ENCODE results near the gene OSGIN1.

Gene OSGIN1

DNA sequence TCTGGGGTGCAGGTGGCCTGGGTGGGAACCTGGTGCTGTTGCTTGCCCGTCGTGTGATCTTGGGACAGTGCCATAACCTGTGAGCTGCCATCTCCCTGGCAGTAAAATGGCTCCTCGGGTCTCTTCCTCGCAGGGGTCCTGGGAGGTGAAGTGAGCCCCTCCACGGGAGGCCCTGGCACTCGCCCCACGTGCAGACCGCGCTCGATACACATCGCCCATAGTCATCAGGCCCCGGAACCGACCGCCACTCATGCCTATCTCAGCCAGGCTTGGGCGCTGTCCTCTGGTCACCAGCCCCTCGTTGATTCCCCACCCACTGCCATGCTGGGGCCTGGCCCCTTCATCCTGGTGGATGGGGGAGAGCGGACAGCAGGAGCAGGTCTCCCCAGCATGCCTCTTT is 21.5 kb upstream of the OSGIN1 start:
- TF ChIP-seq GATA1 (IDR thresholded peaks at IDR 0.05; ENCODE audit: low read depth, low read length) = no peak
- no peak for TF ChIP-seq POLR2A (IDR thresholded peaks at IDR 0.05; ENCODE audit: low read length)
- DNase-seq = no peak

- no peak for DNase-seq
- no peak for TF ChIP-seq GATA1 (IDR thresholded peaks at IDR 0.05; ENCODE audit: low read depth, low read length)
- no peak for TF ChIP-seq POLR2A (IDR thresholded peaks at IDR 0.05; ENCODE audit: low read length)
Measured at GRCh38 chr16:83932304-83932703, 20.7 kb upstream of the OSGIN1 start.

- TF ChIP-seq POLR2A (IDR thresholded peaks at IDR 0.05; ENCODE audit: low read length) (no peak), GATA1 (IDR thresholded peaks at IDR 0.05; ENCODE audit: low read depth, low read length) (no peak)
- no peak for DNase-seq
Measured at GRCh38 chr16:83932955-83933673, 19.9 kb upstream of the OSGIN1 start.

DNA sequence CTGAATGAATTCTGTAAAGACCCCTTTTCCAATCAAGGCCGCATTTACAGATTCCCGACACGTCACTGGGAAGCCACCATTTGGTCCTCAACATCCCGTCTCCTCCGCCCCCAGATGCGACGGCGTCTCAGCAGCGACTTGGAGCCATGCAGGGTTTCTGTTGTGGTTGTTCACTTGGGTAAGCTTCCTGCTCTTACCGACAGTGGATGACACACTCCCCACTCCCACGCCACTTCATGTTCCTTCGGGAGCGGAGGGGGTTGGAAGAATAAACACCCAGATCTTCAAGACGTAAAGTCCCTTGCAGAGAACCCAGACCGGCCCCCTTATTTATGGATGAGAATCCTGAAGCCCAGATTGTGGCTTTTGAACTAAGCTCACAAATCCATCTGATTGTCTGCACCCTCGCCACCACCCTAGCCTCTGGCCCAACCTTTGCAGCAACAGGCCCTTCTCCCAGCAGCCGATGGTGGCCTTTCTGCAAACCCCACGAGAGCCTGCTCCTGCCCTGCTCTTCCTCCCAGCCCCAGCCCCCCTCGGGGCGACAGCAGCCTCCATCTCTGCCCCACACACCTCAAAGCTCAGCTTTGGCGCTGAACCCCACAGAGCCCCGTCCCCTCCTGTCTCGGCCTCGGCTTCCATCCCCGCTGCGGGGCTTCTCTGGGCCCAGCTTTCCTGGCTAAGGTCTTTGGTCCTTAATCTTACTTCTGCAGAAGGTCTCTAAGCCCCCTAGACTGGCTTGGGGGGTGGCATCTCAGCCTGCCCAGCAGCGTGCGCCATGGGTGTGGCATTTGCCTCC is 19.0 kb upstream of the OSGIN1 start:
- TF ChIP-seq GATA1 (IDR thresholded peaks at IDR 0.05; ENCODE audit: low read depth, low read length) = no peak
- TF ChIP-seq POLR2A (IDR thresholded peaks at IDR 0.05; ENCODE audit: low read length) = no peak
- DNase-seq = no peak

- TF ChIP-seq POLR2A (IDR thresholded peaks at IDR 0.05; ENCODE audit: low read length) = no peak
- no peak for TF ChIP-seq GATA1 (IDR thresholded peaks at IDR 0.05; ENCODE audit: low read depth, low read length)
- DNase-seq = no peak
Measured at GRCh38 chr16:83934684-83934977, 18.4 kb upstream of the OSGIN1 start.

DNA sequence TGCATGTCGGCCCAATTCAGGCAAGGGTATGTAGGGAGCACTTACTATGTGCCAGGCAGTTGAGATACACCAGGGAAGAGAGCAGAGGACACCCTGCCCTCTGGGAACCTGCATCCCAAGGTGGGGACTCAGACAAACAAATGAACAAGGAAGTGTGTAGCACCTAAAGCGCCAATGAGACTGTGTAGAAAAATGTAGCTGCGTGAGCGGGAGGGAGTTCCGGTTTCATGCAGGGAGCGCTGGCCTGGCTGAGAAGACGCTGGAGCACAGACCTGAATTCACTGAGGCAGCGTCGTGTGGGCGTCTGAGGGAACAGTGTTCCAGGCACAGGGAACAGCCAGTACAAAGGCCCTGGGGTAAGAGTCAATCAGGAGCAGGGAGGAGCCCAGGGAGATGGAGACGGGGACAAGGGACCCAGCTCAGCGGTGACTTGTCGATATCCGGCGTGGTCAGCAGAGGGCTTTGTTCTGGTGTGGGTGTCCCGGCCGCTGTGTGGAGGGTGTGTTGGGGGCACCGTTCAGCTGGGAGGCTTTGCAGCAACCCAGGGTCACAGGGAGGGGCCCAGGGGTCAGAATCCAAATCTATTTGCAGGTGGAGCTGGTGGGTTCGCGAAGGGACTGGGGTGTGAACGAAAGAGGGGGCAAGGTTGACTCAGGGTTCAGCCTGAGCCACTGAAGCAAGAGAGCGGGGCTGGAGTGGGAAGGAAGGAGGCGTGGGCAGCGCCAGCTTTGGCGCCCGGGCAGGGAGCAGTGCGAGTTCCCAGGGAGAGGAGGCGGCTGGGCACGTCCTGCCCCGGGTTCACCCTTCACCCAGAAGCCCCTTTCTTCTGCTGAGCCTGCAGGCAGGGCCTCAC is 17.8 kb upstream of the OSGIN1 start:
- no peak for DNase-seq
- no peak for TF ChIP-seq GATA1 (IDR thresholded peaks at IDR 0.05; ENCODE audit: low read depth, low read length)
- no peak for TF ChIP-seq POLR2A (IDR thresholded peaks at IDR 0.05; ENCODE audit: low read length)

- no peak for DNase-seq
- TF ChIP-seq GATA1 (IDR thresholded peaks at IDR 0.05; ENCODE audit: low read depth, low read length) = no peak
- no peak for TF ChIP-seq POLR2A (IDR thresholded peaks at IDR 0.05; ENCODE audit: low read length)
Measured at GRCh38 chr16:83935858-83936255, 17.2 kb upstream of the OSGIN1 start.

DNA sequence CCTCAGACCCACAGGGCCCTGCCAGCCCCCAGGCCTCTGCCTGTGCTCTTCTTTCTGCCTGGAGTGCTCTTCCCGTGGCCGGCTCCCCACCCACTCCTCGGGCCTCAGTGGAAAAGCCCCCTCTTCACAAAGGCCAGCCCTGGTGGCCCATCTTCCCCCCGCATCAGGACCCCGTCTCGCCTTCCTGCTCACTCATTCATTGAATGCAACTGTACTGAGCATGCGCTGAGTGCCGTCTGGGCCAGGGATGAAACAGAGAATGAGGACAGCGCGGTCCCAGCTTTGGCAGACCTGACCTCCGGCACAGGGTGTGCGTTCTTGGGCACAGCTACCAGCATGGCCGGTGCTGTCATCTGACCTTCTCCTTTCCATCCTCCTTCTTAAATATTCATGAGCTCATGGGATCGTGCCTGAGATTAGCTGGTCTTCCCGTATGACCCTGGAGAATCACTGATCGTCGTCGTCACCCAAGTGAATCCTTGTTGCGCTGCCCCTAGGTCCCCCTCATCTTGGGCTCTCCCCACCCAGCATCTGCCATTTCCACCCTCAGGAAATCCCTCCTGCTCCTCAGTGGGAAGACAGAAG is 16.4 kb upstream of the OSGIN1 start:
- TF ChIP-seq GATA1 (IDR thresholded peaks at IDR 0.05; ENCODE audit: low read depth, low read length) (no peak), POLR2A (IDR thresholded peaks at IDR 0.05; ENCODE audit: low read length) (no peak)
- no peak for DNase-seq

DNA sequence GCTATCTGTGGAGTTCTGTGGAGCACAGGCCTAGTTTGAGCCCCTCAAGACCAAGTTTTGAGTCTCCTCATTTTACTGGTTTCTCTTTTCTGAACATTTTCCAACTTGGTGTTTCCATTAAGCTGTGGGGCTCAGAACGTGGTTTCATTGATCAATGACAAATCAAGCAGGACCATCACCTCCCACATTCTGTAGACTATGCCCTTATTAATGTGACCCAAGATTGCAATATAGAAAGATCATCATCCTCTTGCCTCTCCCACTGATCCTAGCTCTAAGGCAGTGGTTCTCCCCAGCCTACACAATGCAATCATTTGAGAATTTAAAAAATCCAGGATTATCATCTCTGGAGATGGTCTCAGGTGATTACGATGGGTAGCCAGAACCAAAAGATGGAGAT is 15.8 kb upstream of the OSGIN1 start:
- TF ChIP-seq POLR2A (IDR thresholded peaks at IDR 0.05; ENCODE audit: low read length) (no peak), GATA1 (IDR thresholded peaks at IDR 0.05; ENCODE audit: low read depth, low read length) (no peak)
- no peak for DNase-seq

- no peak for DNase-seq
- TF ChIP-seq GATA1 (IDR thresholded peaks at IDR 0.05; ENCODE audit: low read depth, low read length) (no peak), POLR2A (IDR thresholded peaks at IDR 0.05; ENCODE audit: low read length) (no peak)
Measured at GRCh38 chr16:83937922-83938885, 14.8 kb upstream of the OSGIN1 start.

DNA sequence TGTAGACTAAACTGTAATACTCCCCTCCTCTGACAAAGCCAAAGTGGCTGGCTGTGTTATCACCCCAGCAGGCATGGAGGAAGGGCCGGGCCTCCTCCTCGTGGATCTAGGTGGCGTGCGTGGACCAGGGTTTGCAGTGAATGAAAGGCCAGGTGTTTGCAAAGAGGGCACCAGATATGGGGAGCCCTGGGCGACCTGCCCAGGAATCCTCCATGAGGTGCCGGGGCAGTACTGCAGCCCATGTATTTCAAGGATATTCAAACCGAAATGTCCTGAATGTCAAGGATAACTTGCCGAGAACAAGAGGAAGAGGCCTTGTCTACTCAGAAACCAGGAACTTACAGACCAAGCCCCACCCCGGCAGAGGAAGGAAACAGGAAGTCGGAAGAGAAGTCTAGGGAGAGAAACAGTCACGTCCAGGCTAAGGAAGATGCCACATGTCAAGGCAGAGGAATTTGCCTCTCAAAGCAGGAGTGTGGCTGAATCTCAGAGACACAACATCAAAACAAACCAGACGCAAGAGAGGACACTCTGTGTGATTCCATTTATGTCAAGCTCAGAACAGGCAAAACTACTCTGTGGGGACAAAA is 13.7 kb upstream of the OSGIN1 start:
- TF ChIP-seq GATA1 (IDR thresholded peaks at IDR 0.05; ENCODE audit: low read depth, low read length) = no peak
- TF ChIP-seq POLR2A (IDR thresholded peaks at IDR 0.05; ENCODE audit: low read length) = no peak
- no peak for DNase-seq

DNA sequence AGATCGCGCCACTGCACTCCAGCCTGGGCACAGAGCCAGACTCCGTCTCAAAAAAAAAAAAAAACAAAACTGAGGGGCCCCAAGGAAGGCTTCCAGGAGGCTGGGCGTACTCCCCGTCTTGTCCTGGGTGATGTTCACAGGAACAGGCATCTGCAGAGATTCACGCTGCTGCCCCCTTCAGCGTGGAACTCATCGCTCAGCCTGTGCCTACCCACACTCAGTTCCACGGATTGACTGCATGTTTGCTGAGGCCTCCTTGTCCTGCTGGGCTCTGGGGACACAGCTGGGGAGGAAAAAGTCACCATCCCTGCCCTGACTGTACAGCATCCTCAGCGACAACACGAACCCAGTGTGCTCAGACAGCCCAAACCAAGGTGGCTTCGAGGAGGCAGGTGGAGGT is 12.9 kb upstream of the OSGIN1 start:
- no peak for DNase-seq
- TF ChIP-seq GATA1 (IDR thresholded peaks at IDR 0.05; ENCODE audit: low read depth, low read length) (no peak), POLR2A (IDR thresholded peaks at IDR 0.05; ENCODE audit: low read length) (no peak)

Measured in erythroblast (primary cell).